Ishikawa (cell line): Measurements from ENCODE around the gene MYO9A.

Experiments
- CEBPB ChIP-seq: IDR thresholded peaks from 2 replicates; pipeline ENCODE4 v1.6.1; 2012
- CREB1 ChIP-seq: IDR thresholded peaks from 2 replicates; pipeline ENCODE4 v1.6.1; 2012; ENCODE audit warnings: low read depth
- EGR1 ChIP-seq: IDR thresholded peaks from 2 replicates; pipeline ENCODE4 v1.6.1; 2012
- EP300 ChIP-seq: IDR thresholded peaks from 2 replicates; pipeline ENCODE4 v1.6.1; 2012; ENCODE audit warnings: borderline replicate concordance
- FOXM1 ChIP-seq: IDR thresholded peaks from 2 replicates; pipeline ENCODE4 v1.6.1; 2012; ENCODE audit warnings: low read depth, borderline replicate concordance
- MAX ChIP-seq: IDR thresholded peaks from 2 replicates; pipeline ENCODE4 v1.6.1; 2012
- NFIC ChIP-seq: IDR thresholded peaks from 2 replicates; pipeline ENCODE4 v1.6.1; 2012
- RAD21 ChIP-seq: IDR thresholded peaks from 2 replicates; pipeline ENCODE4 v1.6.1; 2012; ENCODE audit warnings: low read depth
- REST ChIP-seq: IDR thresholded peaks from 2 replicates; pipeline ENCODE4 v1.6.1; 2012; ENCODE audit warnings: low read depth, mild to moderate bottlenecking
- TAF1 ChIP-seq: IDR thresholded peaks from 2 replicates; pipeline ENCODE4 v1.6.1; 2012; ENCODE audit warnings: low read depth, mild to moderate bottlenecking
- TCF12 ChIP-seq: IDR thresholded peaks from 2 replicates; pipeline ENCODE4 v1.6.1; 2012; ENCODE audit warnings: low read depth
- TEAD4 ChIP-seq: IDR thresholded peaks from 2 replicates; pipeline ENCODE4 v1.6.1; 2012
- USF1 ChIP-seq: IDR thresholded peaks from 2 replicates; pipeline ENCODE4 v1.6.1; 2012
- YY1 ChIP-seq: IDR thresholded peaks from 2 replicates; pipeline ENCODE4 v1.6.1; 2012; ENCODE audit warnings: low read depth
- ZBTB7A ChIP-seq: IDR thresholded peaks from 2 replicates; pipeline ENCODE4 v1.6.1; 2012; ENCODE audit warnings: low read depth

The MYO9A gene

GRCh38 chr15:71791975-71792374, 326.0 kb downstream of the MYO9A start:
- no peak for TF ChIP-seq REST
- no peak for TF ChIP-seq TCF12
- no peak for TF ChIP-seq USF1
- no peak for TF ChIP-seq NFIC
- no peak for TF ChIP-seq EP300
- no peak for TF ChIP-seq CEBPB
- no peak for TF ChIP-seq TAF1
- no peak for TF ChIP-seq CREB1
- no peak for TF ChIP-seq MAX
- TF ChIP-seq ZBTB7A = no peak
- no peak for TF ChIP-seq TEAD4

GRCh38 chr15:71790081-71790480, 327.9 kb downstream of the MYO9A start:
- 0 out of 2 replicates have a peak, but pooled peaks have one; percentile 4 for TF ChIP-seq RAD21
- no peak for TF ChIP-seq MAX
- TF ChIP-seq CEBPB = no peak
- TF ChIP-seq NFIC = no peak
- TF ChIP-seq YY1 = no peak
- no peak for TF ChIP-seq CREB1
- peak; percentile 81 for TF ChIP-seq TEAD4
- TF ChIP-seq EGR1 = no peak
- peak; percentile 27; the same call in 1 of the 2 replicates for TF ChIP-seq TCF12
- TF ChIP-seq REST = no peak
- no peak for TF ChIP-seq FOXM1
- peak; percentile 43; the same call in 1 of the 2 replicates for TF ChIP-seq EP300

GRCh38 chr15:71789616-71790015, 328.3 kb downstream of the MYO9A start:
- TF ChIP-seq YY1 = no peak
- TF ChIP-seq ZBTB7A = no peak
- TF ChIP-seq RAD21 = no peak
- no peak for TF ChIP-seq CEBPB
- no peak for TF ChIP-seq TEAD4
- no peak for TF ChIP-seq EGR1
- no peak for TF ChIP-seq FOXM1
- TF ChIP-seq TAF1 = no peak
- TF ChIP-seq NFIC = no peak
- TF ChIP-seq USF1 = no peak
- no peak for TF ChIP-seq CREB1
- no peak for TF ChIP-seq EP300

GRCh38 chr15:71788646-71789579, 329.0 kb downstream of the MYO9A start:
- no peak for TF ChIP-seq ZBTB7A
- TF ChIP-seq CREB1 = no peak
- no peak for TF ChIP-seq NFIC

GRCh38 chr15:71786673-71787072, 331.3 kb downstream of the MYO9A start:
- TF ChIP-seq RAD21 (no peak), FOXM1 (no peak), TCF12 (no peak), EP300 (no peak), REST (no peak)
